Retinal pigment epithelial cell (primary cell): Measurements from ENCODE around the gene C16orf89.

Experiments used
- DNase-seq: peaks from one replicate; pipeline ENCODE4 v3.0.0-alpha.2; 2010; ENCODE audit warnings: low read depth
- H3K4me3 ChIP-seq: 2 replicates; pipeline ENCODE4 v1.5.1; 2011; ENCODE audit warnings: mild to moderate bottlenecking, low read length, control low read depth, moderate library complexity
- TF ChIP-seq, protein P1 (sequence below): conservative IDR thresholded peaks from 2 replicates; pipeline ENCODE4 v1.5.1; 2011; ENCODE audit warnings: low read depth, low read length, control low read depth, inconsistent platforms

C16orf89 gene

DNA sequence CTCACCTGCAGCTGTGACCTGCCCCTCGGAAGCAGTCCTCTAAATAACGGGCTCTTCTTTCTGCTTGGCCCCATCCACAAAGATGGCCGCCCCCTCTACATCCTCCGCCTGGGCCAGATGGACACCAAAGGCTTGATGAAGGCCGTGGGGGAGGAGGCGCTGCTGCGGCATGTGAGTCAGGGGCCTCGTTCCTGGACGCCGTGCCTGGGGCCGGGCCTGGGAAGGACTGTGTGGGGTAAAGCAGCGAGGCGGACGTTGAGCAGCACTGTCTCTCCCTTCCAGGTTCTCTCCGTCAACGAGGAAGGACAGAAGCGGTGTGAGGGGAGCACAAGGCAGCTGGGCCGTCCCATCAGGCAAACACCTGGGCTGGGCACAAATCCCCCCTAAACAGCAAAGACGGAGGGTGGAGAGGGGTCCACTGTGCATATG, 65.2 kb downstream of the C16orf89 start:
- H3K4me3 ChIP-seq: no peak overlapping the region
- DNase-seq: no peak
- TF ChIP-seq, protein P1, sequence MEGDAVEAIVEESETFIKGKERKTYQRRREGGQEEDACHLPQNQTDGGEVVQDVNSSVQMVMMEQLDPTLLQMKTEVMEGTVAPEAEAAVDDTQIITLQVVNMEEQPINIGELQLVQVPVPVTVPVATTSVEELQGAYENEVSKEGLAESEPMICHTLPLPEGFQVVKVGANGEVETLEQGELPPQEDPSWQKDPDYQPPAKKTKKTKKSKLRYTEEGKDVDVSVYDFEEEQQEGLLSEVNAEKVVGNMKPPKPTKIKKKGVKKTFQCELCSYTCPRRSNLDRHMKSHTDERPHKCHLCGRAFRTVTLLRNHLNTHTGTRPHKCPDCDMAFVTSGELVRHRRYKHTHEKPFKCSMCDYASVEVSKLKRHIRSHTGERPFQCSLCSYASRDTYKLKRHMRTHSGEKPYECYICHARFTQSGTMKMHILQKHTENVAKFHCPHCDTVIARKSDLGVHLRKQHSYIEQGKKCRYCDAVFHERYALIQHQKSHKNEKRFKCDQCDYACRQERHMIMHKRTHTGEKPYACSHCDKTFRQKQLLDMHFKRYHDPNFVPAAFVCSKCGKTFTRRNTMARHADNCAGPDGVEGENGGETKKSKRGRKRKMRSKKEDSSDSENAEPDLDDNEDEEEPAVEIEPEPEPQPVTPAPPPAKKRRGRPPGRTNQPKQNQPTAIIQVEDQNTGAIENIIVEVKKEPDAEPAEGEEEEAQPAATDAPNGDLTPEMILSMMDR: no peak

DNA sequence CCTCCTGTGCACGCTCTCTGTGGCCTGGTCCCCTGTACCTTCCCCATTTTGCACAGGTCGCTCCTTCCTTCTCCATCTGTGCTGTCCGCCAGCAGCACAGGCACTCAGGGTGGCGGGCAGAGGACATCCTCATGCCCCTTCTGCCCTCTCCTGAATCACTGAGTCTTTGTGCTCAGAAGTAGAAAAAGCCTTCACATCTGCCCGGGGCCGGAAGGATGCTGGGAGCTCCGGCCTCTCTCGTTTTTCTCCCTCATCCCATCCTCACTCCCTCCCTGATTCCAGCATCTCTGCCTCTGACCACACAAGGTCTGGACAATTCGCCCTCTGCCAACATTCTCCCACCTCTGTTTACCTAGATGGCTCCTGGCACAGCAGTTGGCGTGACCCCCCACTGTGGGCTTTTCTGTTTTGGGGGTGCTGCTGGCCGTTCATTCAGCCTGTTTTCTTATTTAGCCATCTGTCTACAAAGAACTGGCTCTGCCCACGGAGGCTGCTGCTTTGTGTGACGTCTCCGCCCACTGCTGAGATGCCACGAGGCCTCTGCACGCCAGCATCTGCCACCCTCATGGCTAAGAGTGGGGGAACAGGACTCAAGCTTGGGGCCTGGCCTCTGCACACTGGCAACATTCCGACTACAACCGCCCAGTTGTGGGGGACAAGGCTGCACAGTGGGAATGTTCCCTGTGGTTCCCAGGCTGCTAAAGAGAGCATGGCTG, 70.9 kb downstream of the C16orf89 start:
- TF ChIP-seq, protein P1: no peak
- DNase-seq: no peak

More for the DNA sequence above, 70.9 kb downstream of the C16orf89 start:
- no peak overlapping the region for H3K4me3 ChIP-seq
